Left ventricle myocardium inferior (tissue), 1 donor: ENCODE results near the gene MAML2. TPM values are rescaled to one million over a fixed set of nuclear protein-coding genes. Genes with fewer than 3 reads are reported as not detected.

ENCODE experiments used
- DNase-seq: peaks from one replicate; pipeline ENCODE4 v3.0.0-alpha.2; 2020
- H3K27ac ChIP-seq: fragments of 200-600 bp; replicated peaks from 2 replicates; pipeline ENCODE4 v1.8.0; 2021
- H3K27me3 ChIP-seq: fragments of 200-600 bp; 2 replicates; pipeline ENCODE4 v1.8.0; 2021; ENCODE audit warnings: low read depth
- H3K36me3 ChIP-seq: fragments of 200-600 bp; 2 replicates; pipeline ENCODE4 v1.8.0; 2021
- H3K4me1 ChIP-seq: fragments of 200-600 bp; 2 replicates; pipeline ENCODE4 v1.8.0; 2021
- H3K4me3 ChIP-seq: fragments of 200-600 bp; 2 replicates; pipeline ENCODE4 v1.8.0; 2021; ENCODE audit warnings: mild to moderate bottlenecking, moderate library complexity
- H3K9me3 ChIP-seq: fragments of 200-600 bp; replicated peaks from 2 replicates; pipeline ENCODE4 v1.8.0; 2021
- intact Hi-C: fragments of 100-400 bp; cut with micrococcal nuclease; formaldehyde crosslinking; loops from one replicate; pipeline ENCODE4 v1.11.0; 2022
- total RNA-seq: library from RNA; stranded (reverse); fragmentation: NEBNext Ultra II Directional; extraction: Animal tissue kit (Norgen Biotek cat#: 25700); gene quantifications from one replicate; pipeline ENCODE4 v1.2.1, GENCODE V29; 2021
- TF ChIP-seq, protein P1 (sequence below): fragments of 200-600 bp; IDR thresholded peaks from 2 replicates; pipeline ENCODE4 v1.8.0; 2021; ENCODE audit warnings: antibody characterized with exemption, mild to moderate bottlenecking, borderline replicate concordance
- donor health status: DM: no; HTN: yes; CAD: no; lungs with severe emphysema.

Gene MAML2
- total RNA-seq, 1 donor from 2014 or later: 4.5 TPM

DNA sequence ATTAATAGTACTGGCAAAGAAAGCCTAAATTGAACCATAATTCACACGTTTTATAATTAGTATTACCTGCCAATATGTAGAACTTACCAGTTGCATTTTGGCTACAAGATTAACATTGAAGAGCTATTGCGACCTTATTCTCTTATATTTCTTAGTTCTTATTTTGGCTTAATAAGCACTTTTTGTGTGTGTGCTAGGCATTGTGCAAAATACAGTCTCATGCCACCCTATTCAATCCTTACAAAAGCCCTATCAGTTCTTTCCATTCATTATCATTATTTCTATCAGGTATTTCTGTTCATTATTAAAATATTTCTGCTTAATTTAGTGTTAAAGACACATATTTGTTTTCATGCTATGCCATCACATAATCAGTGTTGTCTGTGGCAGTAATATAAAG is 41.2 kb downstream of the MAML2 start:
- Histone ChIP-seq H3K27me3 (no peaks in the 10 kb centered on the region), H3K4me3 (no peak overlapping the region), H3K27ac (no peak overlapping the region), H3K36me3 (no peaks in the 10 kb centered on the region), H3K9me3 (no peaks in the 10 kb centered on the region), H3K4me1 (peaks cover 64% of the 10 kb centered on the region)
- intact Hi-C loops: no loop called here
- TF ChIP-seq, protein P1, sequence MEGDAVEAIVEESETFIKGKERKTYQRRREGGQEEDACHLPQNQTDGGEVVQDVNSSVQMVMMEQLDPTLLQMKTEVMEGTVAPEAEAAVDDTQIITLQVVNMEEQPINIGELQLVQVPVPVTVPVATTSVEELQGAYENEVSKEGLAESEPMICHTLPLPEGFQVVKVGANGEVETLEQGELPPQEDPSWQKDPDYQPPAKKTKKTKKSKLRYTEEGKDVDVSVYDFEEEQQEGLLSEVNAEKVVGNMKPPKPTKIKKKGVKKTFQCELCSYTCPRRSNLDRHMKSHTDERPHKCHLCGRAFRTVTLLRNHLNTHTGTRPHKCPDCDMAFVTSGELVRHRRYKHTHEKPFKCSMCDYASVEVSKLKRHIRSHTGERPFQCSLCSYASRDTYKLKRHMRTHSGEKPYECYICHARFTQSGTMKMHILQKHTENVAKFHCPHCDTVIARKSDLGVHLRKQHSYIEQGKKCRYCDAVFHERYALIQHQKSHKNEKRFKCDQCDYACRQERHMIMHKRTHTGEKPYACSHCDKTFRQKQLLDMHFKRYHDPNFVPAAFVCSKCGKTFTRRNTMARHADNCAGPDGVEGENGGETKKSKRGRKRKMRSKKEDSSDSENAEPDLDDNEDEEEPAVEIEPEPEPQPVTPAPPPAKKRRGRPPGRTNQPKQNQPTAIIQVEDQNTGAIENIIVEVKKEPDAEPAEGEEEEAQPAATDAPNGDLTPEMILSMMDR: no peak
- DNase-seq: no peak

DNA sequence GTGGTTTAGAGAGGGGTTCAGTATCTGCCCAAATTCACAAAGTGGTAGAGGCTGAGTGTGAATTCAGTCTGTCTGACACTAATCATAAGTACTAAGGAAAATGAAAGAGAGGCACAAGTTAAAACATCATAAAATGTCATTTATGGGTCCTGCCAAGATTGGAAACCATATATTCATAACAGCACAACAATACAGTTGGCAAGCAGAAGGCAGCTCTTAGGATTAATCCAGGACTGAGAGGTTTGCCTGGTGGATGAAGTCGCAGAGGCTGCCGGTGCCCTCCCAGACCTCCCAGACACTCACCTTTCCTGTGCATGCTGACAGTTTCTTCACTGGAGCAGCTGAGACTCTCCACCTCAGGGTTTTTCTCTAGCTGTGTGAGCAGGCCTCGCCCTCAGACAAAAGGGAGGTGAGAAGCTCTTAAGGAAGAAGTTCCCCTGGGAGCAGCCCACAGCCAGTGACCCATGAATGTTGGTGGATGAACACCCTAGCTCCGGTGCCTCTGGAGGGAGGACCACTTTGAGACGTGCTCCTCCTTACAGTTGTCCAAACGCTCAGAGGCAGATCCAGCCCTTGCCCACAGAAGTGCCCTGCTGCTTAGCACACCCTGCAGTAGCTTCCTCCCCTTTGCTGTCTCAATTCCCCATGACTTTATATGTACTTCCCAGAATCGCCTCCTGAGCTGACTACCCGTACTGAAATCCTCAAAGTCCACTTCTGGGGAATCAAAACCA is 43.7 kb downstream of the MAML2 start:
- no peaks in the 10 kb centered on the region for H3K27me3 ChIP-seq
- peaks cover 50% of the 10 kb centered on the region for H3K4me1 ChIP-seq
- TF ChIP-seq, protein P1: no peak
- H3K36me3 ChIP-seq: no peaks in the 10 kb centered on the region
- no peaks in the 10 kb centered on the region for H3K9me3 ChIP-seq
- H3K4me3 ChIP-seq: no peak overlapping the region
- no peak for DNase-seq
- H3K27ac ChIP-seq: peak overlapping the region; percentile 18
- intact Hi-C loops: no loop called here

GRCh38 chr11:96295369-96295768 is 47.6 kb downstream of the MAML2 start:
- intact Hi-C loops: no loop called here
- TF ChIP-seq, protein P1: no peak
- H3K4me1 ChIP-seq: peaks cover 43% of the 10 kb centered on the region

GRCh38 chr11:96294289-96294688 is 48.7 kb downstream of the MAML2 start:
- TF ChIP-seq, protein P1: no peak
- intact Hi-C loops: no loop called here
- H3K27ac ChIP-seq: peak overlapping the region; percentile 56

More at GRCh38 chr11:96295369-96295768, 47.6 kb downstream of the MAML2 start:
- Histone ChIP-seq H3K9me3 (no peaks in the 10 kb centered on the region), H3K36me3 (no peaks in the 10 kb centered on the region), H3K4me3 (no peak overlapping the region), H3K27ac (no peak overlapping the region), H3K27me3 (no peaks in the 10 kb centered on the region)
- DNase-seq: no peak

GRCh38 chr11:96293598-96294021 is 49.4 kb downstream of the MAML2 start:
- intact Hi-C loops: no loop called here
- Histone ChIP-seq H3K4me3 (peak overlapping the region; percentile 38), H3K36me3 (no peaks in the 10 kb centered on the region), H3K27ac (peak overlapping the region; percentile 56), H3K27me3 (no peaks in the 10 kb centered on the region), H3K9me3 (no peaks in the 10 kb centered on the region), H3K4me1 (peaks cover 30% of the 10 kb centered on the region)
- DNase-seq: no peak
- TF ChIP-seq, protein P1: no peak

More at GRCh38 chr11:96294289-96294688, 48.7 kb downstream of the MAML2 start:
- H3K9me3 ChIP-seq: no peaks in the 10 kb centered on the region
- no peaks in the 10 kb centered on the region for H3K27me3 ChIP-seq
- DNase-seq: no peak
- peaks cover 33% of the 10 kb centered on the region for H3K4me1 ChIP-seq
- H3K4me3 ChIP-seq: peak overlapping the region; percentile 38
- no peaks in the 10 kb centered on the region for H3K36me3 ChIP-seq
